ENCODE measurements around the gene AIP. TPM values are rescaled to one million over a fixed set of nuclear protein-coding genes. Genes with fewer than 3 reads are reported as not detected.

Gene AIP
- total RNA-seq, 4 donors from 2014 or later = 38.7 to 52.5 (median 47.7) TPM

DNA sequence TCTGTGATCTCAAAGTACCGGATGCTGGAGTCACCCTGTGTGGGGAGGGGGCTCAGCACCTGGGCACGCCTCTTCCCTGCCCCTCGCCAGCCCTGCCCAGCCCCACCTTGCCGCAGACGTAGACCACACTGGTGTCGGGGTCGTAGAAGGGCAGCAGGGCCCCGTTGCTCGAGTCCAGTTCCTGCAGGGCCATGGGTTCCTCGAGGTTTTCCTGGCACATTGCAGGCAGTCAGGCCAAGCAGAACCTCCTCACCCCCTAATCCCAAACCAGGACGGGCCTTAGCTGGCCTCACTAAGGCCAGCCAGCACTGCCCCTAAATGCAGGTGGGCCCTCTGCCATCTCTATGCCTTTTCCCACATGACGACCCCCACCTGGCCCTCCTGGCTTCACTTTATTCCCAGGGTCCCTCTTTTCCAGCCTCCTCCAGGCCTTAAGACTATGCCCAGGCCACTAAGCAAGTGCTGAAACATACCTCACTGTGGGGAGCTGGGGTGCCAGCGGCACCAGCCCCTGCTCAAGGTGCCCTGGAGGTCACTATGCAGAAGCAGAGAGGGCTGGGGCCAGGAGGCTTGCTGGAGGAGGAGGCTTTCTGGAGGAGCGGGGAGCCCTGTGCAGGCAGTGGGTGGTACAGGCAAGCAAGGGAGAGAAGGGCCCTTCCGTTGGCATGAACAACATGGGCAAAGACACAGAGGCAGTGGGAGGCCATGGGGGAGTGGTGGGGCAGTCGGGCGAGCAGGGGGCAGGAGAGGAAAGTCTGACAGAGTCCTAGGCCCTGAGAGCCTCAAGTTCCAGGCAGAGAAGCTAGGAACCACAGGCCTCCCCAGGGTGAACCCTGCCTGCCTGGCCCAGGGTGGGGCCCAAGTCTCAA, 42.4 kb upstream of the AIP start:
- no peak for DNase-seq (ENCODE audit: low spot score in 2 of 2)
- intact Hi-C loops (cut with DNase I; ENCODE audit: low total_unique reads) = no loop called here
- TF ChIP-seq, protein P1, sequence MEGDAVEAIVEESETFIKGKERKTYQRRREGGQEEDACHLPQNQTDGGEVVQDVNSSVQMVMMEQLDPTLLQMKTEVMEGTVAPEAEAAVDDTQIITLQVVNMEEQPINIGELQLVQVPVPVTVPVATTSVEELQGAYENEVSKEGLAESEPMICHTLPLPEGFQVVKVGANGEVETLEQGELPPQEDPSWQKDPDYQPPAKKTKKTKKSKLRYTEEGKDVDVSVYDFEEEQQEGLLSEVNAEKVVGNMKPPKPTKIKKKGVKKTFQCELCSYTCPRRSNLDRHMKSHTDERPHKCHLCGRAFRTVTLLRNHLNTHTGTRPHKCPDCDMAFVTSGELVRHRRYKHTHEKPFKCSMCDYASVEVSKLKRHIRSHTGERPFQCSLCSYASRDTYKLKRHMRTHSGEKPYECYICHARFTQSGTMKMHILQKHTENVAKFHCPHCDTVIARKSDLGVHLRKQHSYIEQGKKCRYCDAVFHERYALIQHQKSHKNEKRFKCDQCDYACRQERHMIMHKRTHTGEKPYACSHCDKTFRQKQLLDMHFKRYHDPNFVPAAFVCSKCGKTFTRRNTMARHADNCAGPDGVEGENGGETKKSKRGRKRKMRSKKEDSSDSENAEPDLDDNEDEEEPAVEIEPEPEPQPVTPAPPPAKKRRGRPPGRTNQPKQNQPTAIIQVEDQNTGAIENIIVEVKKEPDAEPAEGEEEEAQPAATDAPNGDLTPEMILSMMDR (IDR thresholded peaks at IDR 0.05) = no peak
- 67 to 72% methylated on average over 9 to 17 of the region's 17 CpGs for WGBS, 2 donors
- no peak overlapping the region for H3K4me3 ChIP-seq (ENCODE audit: low read depth, poor library complexity, severe bottlenecking)

DNA sequence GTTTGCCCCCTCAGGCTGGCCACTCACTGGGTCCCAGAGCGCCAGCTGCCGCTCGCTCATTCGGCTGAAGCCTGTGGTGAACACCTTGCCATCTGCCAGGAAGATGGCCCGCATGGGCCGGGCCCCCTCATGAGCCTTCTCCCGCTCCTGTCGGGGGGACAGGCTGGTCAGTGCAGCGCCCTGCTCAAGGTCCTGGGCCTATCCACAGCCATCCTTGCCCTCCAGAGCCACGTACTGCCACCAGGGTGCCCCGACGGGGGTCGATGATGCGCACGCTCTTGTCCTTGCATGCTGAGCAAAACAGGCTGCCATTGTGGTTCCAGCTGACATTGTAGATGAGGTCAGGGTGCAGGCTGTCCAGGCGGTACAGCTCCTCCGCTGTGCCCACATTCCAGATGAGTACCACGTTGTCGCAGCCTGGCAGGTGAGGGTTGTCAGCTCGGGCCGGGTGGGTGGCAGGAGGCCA, 41.7 kb upstream of the AIP start:
- no peak overlapping the region for H3K4me3 ChIP-seq (ENCODE audit: low read depth, poor library complexity, severe bottlenecking)
- WGBS, 2 donors = 88 to 92% methylated on average over 15 to 21 of the region's 21 CpGs
- intact Hi-C loops (cut with DNase I; ENCODE audit: low total_unique reads) = no loop called here
- DNase-seq (ENCODE audit: low spot score in 2 of 2) = no peak
- TF ChIP-seq POLR2A (IDR thresholded peaks at IDR 0.05) = no peak
- TF ChIP-seq, protein P1 (IDR thresholded peaks at IDR 0.05) = no peak

DNA sequence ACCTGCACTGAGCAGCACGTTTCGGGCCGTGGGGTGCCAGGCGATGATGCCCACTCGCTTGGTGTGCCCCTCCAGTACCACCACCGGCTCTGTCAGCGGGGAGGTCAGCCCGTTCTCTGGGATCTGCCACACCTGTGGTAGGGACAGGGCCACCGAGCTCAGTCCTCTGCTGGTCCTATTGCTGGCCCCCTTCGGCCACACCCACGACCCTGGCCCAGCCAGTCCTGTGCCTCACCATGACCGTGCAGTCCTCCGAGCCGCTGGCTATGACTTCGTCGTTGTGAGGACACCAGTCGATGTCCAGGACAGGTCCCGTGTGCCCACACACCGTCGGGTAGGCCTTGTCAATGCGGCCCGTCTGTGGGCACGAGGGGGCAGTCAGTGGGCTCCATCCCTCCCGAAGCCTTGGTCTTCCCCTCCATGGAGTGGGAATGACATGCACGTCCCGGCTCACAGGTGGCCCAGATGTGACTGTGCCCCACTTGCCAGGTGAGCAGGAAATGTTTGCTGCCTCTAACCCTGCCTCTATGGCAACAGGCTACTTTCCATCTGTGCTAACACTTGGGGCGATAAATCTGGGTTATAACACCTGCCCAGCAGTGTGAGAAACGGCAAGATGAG, 41.0 kb upstream of the AIP start:
- no peak for DNase-seq (ENCODE audit: low spot score in 2 of 2)
- WGBS, 2 donors = 71 to 83% methylated on average over 5 to 28 of the region's 28 CpGs
- no peak for TF ChIP-seq POLR2A (IDR thresholded peaks at IDR 0.05)
- TF ChIP-seq, protein P1 (IDR thresholded peaks at IDR 0.05) = no peak

DNA sequence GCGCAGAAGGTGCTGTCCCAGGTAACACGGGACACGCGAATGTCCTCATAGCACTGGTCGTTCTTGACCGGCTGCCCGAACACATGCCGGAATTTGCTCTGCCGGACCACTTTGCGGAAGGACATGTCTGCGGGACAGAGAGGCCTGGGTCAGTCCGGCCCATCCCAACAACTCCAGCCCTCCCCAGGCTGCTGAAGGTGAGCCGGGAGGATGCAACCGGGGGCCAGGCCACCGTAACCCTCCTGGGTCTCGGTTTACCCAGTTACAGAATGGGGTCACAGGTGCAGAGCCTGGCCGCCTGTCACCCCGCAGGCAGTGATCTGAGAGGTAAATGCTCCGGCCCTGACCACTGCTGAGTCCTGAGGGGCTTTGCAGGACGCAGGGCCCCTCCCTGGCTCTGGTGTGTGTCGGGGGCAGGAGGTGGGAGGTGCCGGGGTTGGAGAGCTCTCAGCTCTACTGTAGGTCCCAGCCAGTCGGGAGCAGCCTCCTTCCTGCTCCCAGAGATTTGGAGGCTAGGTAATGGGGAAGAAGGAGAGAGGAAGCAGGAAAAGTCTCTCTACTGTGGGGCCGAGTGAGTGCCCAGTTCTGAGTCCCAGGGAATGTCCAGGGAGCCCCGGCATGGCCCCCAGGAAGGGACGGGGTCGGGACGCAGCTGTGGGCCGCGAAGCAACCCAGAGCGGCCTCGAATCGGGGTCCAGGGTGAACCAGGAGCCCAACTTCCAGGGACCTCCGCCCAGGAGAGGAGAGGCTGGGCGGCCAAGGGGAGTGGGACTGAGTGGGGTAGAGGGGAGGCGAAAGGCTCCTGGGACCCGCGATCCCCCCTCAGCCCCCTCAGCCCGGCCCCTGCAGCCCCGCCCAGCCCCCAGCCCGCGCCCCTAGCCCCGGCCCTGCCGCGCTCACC, 40.1 kb upstream of the AIP start:
- no peak for DNase-seq (ENCODE audit: low spot score in 2 of 2)
- WGBS, 2 donors = 31 to 37% methylated on average over 33 to 41 of the region's 45 CpGs
- peak overlapping the region; percentile 80 for H3K4me3 ChIP-seq (ENCODE audit: low read depth, poor library complexity, severe bottlenecking)
- intact Hi-C loops (cut with DNase I; ENCODE audit: low total_unique reads) = no loop called here
- TF ChIP-seq POLR2A (IDR thresholded peaks at IDR 0.05) = no peak
- TF ChIP-seq, protein P1 (IDR thresholded peaks at IDR 0.05) = no peak

More for the DNA sequence above, 41.0 kb upstream of the AIP start:
- intact Hi-C loops (cut with DNase I; ENCODE audit: low total_unique reads) = no loop called here
- H3K4me3 ChIP-seq (ENCODE audit: low read depth, poor library complexity, severe bottlenecking) = no peak overlapping the region

DNA sequence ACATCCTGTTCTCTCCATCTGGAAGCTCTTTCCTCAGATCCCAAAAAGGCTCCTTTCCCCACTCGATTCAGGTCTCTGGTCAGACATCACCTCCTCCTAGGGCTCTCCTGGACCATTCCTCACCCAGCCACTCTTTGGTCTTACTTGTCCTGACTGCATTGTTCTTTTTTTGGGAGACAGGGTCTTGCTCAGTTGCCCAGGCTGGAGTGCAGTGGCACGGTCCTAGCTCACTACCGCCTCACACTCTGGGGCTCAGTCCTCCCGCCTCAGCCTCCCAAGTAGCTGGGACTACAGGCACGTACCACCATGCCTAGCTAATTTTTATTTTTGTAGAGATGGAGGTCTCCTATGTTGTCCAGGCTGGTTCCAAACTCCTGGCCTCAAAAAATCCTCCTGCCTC, 37.3 kb upstream of the AIP start:
- WGBS, 2 donors = 76 to 93% methylated on average over 5 of the region's 5 CpGs
- TF ChIP-seq, protein P1 (IDR thresholded peaks at IDR 0.05) = no peak
- no peak for TF ChIP-seq POLR2A (IDR thresholded peaks at IDR 0.05)
- no peak overlapping the region for H3K4me3 ChIP-seq (ENCODE audit: low read depth, poor library complexity, severe bottlenecking)
- intact Hi-C loops (cut with DNase I; ENCODE audit: low total_unique reads) = no loop called here
- no peak for DNase-seq (ENCODE audit: low spot score in 2 of 2)
